GM23338 (cell line): ENCODE results near the gene SH3BGR. TPM values are rescaled to one million over a fixed set of nuclear protein-coding genes. Genes with fewer than 3 reads are reported as not detected.

Experiments used
- ATAC-seq: fragments of 200-7000 bp; cut with Tn5 transposase; 3 replicates; pipeline ENCODE4 v1.9.1; 2020
- DNase-seq: peaks from one replicate; pipeline ENCODE4 v3.0.0-alpha.2; 2015; ENCODE audit warnings: low spot score
- H2AFZ ChIP-seq: fragments of 200-600 bp; sonication (generic); 2 replicates; pipeline ENCODE4 v1.8.0; 2016; ENCODE audit warnings: antibody characterized with exemption, mild to moderate bottlenecking, moderate library complexity
- H3F3A ChIP-seq: fragments of 200-600 bp; sonication (generic); replicated peaks from 2 replicates; pipeline ENCODE4 v1.8.0; 2017; ENCODE audit warnings: antibody characterized with exemption, mixed run types, low read depth
- H3K27ac ChIP-seq: fragments of 200-600 bp; sonication (generic); 2 replicates; pipeline ENCODE4 v1.6.1; 2016; ENCODE audit warnings: low read depth
- H3K27me3 ChIP-seq: fragments of 200-600 bp; sonication (generic); 2 replicates; pipeline ENCODE4 v1.8.0; 2016; ENCODE audit warnings: mild to moderate bottlenecking, mixed run types, moderate library complexity; ENCODE audit not compliant: insufficient read depth
- H3K36me3 ChIP-seq: fragments of 200-600 bp; sonication (generic); 2 replicates; pipeline ENCODE4 v1.8.0; 2016; ENCODE audit warnings: mild to moderate bottlenecking; ENCODE audit not compliant: insufficient read depth
- H3K4me1 ChIP-seq: fragments of 200-600 bp; sonication (generic); 2 replicates; pipeline ENCODE4 v1.8.0; 2016; ENCODE audit warnings: mild to moderate bottlenecking, moderate library complexity; ENCODE audit not compliant: insufficient read depth
- H3K4me2 ChIP-seq: fragments of 200-600 bp; sonication (generic); 2 replicates; pipeline ENCODE4 v1.7.1; 2017; ENCODE audit warnings: mixed run types
- H3K4me3 ChIP-seq: fragments of 200-600 bp; sonication (generic); 2 replicates; pipeline ENCODE4 v1.6.1; 2016; ENCODE audit warnings: mixed run types
- H3K79me2 ChIP-seq: fragments of 200-600 bp; sonication (generic); replicated peaks from 2 replicates; pipeline ENCODE4 v1.8.0; 2017; ENCODE audit warnings: mild to moderate bottlenecking; ENCODE audit not compliant: insufficient read depth
- H3K9me2 ChIP-seq: fragments of 200-600 bp; sonication (generic); 2 replicates; pipeline ENCODE4 v1.8.0; 2017; ENCODE audit not compliant: insufficient read depth
- H4K20me1 ChIP-seq: fragments of 200-600 bp; sonication (generic); replicated peaks from 2 replicates; pipeline ENCODE4 v1.8.0; 2017; ENCODE audit warnings: mild to moderate bottlenecking; ENCODE audit not compliant: insufficient read depth
- H3K27ac Mint-ChIP-seq: 2 replicates; pipeline ENCODE4 v1.8.0; 2020; ENCODE audit warnings: inconsistent platforms, mild to moderate bottlenecking, moderate library complexity, mixed read lengths
- H3K27me3 Mint-ChIP-seq: 3 replicates; pipeline ENCODE4 v1.8.0; 2022; ENCODE audit warnings: low read depth, mild to moderate bottlenecking, moderate library complexity, mixed read lengths, inconsistent platforms; ENCODE audit not compliant: insufficient read depth, poor library complexity
- H3K36me3 Mint-ChIP-seq: 3 replicates; pipeline ENCODE4 v1.8.0; 2021; ENCODE audit warnings: low read depth, mild to moderate bottlenecking, inconsistent platforms, moderate library complexity, mixed read lengths
- H3K4me1 Mint-ChIP-seq: 3 replicates; pipeline ENCODE4 v1.8.0; 2020; ENCODE audit warnings: mild to moderate bottlenecking, inconsistent platforms, mixed read lengths
- H3K4me3 Mint-ChIP-seq: 3 replicates; pipeline ENCODE4 v1.8.0; 2021; ENCODE audit warnings: moderate library complexity, mild to moderate bottlenecking, inconsistent platforms, mixed read lengths
- H3K9me3 Mint-ChIP-seq: 3 replicates; pipeline ENCODE4 v1.8.0; 2020; ENCODE audit warnings: moderate library complexity, mild to moderate bottlenecking, inconsistent platforms, mixed read lengths
- CREB1 ChIP-seq: fragments of 250-450 bp; sonication (Bioruptor Pico); IDR thresholded peaks from 2 replicates; pipeline ENCODE4 v1.5.0; 2020; ENCODE audit warnings: low read depth, mild to moderate bottlenecking, moderate library complexity
- CTCF ChIP-seq, 2 experiments: fragments of 200-600 bp in 1 of 2; sonication (generic) in 1 of 2; conservative IDR thresholded peaks; 2 replicates each; pipeline versions ENCODE4 v1.5.1 to v1.6.1; 2016 to 2017; ENCODE audit warnings: antibody characterized with exemption in 2 of 2, low read depth in 2 of 2, mild to moderate bottlenecking in 2 of 2, moderate library complexity in 1 of 2
- EZH2 ChIP-seq: fragments of 200-600 bp; sonication (generic); IDR thresholded peaks from one replicate; pipeline ENCODE4 v1.8.0; 2017; ENCODE audit warnings: antibody characterized with exemption, mild to moderate bottlenecking, low read depth; ENCODE audit not compliant: unreplicated experiment
- EZH2phosphoT487 ChIP-seq: fragments of 200-600 bp; sonication (generic); IDR thresholded peaks from one replicate; pipeline ENCODE4 v1.8.1; 2018; ENCODE audit warnings: antibody characterized with exemption; ENCODE audit not compliant: unreplicated experiment
- JUNB ChIP-seq: IDR thresholded peaks from one replicate; pipeline ENCODE4 v1.6.1; 2016; ENCODE audit warnings: antibody characterized with exemption; ENCODE audit not compliant: unreplicated experiment
- NANOG ChIP-seq: IDR thresholded peaks from 2 replicates; pipeline ENCODE4 v1.6.1; 2016; ENCODE audit warnings: antibody characterized with exemption, borderline replicate concordance
- POLR2AphosphoS5 ChIP-seq: IDR thresholded peaks from 2 replicates; pipeline ENCODE4 v1.6.1; 2016; ENCODE audit warnings: antibody characterized with exemption, low read depth
- REST ChIP-seq: IDR thresholded peaks from one replicate; pipeline ENCODE4 v1.6.1; 2018; ENCODE audit warnings: antibody characterized with exemption; ENCODE audit not compliant: unreplicated experiment
- STAT1 ChIP-seq: IDR thresholded peaks from one replicate; pipeline ENCODE4 v1.6.1; 2016; ENCODE audit warnings: antibody characterized with exemption; ENCODE audit not compliant: unreplicated experiment
- ZNF114 ChIP-seq: fragments of 250-450 bp; sonication (Bioruptor Pico); IDR thresholded peaks from 2 replicates; pipeline ENCODE4 v1.5.0; 2020; ENCODE audit warnings: mild to moderate bottlenecking, moderate library complexity
- ZNF331 ChIP-seq: fragments of 250-450 bp; sonication (Bioruptor Pico); IDR thresholded peaks from 2 replicates; pipeline ENCODE4 v1.5.0; 2020; ENCODE audit warnings: low read depth, mild to moderate bottlenecking, moderate library complexity
- ZNF462 ChIP-seq: fragments of 250-450 bp; sonication (Bioruptor Pico); IDR thresholded peaks from 2 replicates; pipeline ENCODE4 v1.5.0; 2020; ENCODE audit warnings: mild to moderate bottlenecking, moderate library complexity
- polyA plus RNA-seq: library from polyadenylated mRNA; unstranded; fragments of >200 nt; fragmentation: Nextera tagmentation; extraction: Ambion mirVana; gene quantifications from 2 replicates; pipeline ENCODE4 v1.2.1, GENCODE V29; 2016
- total RNA-seq: library from RNA; depleted of rRNA; stranded (reverse); fragments of >200 nt; shearing (Covaris generic); gene quantifications from 2 replicates; pipeline ENCODE4 v1.2.3, GENCODE V29; 2014
- TF ChIP-seq, protein P1 (sequence below): IDR thresholded peaks from 2 replicates; pipeline ENCODE4 v1.6.1; 2016; ENCODE audit warnings: antibody characterized with exemption

The SH3BGR gene
- total and polyA plus RNA-seq, 2 experiments from 2014 or later, result 5.9 to 18.9 TPM

GRCh38 chr21:39466584-39466983 lies 14.8 kb downstream of the SH3BGR start:
- Histone ChIP-seq H3K4me3 (no peak overlapping the region), H2AFZ (no peak overlapping the region), H4K20me1 (no peaks in the 10 kb centered on the region), H3K36me3 (no peaks in the 10 kb centered on the region), H3F3A (no peaks in the 10 kb centered on the region), H3K27me3 (no peaks in the 10 kb centered on the region), H3K4me1 (no peaks in the 10 kb centered on the region), H3K9me2 (no peaks in the 10 kb centered on the region), H3K79me2 (no peaks in the 10 kb centered on the region), H3K27ac (no peak overlapping the region), H3K4me2 (no peak overlapping the region)
- Mint-ChIP-seq H3K9me3 (peaks cover 3% of the 10 kb centered on the region; the same call in 1 of the 3 replicates), H3K27me3 (peaks cover 8% of the 10 kb centered on the region), H3K4me1 (peaks cover 8% of the 10 kb centered on the region; the same call in 2 of the 3 replicates), H3K27ac (no peak overlapping the region), H3K4me3 (no peak overlapping the region), H3K36me3 (no peaks in the 10 kb centered on the region)
- DNase-seq (no peak), ATAC-seq (no peak)
- TF ChIP-seq EZH2phosphoT487 (no peak), POLR2AphosphoS5 (no peak), ZNF331 (no peak), CREB1 (CRISPR knock-in tag) (no peak), EZH2 (no peak), REST (no peak), NANOG (no peak), JUNB (no peak), ZNF114 (no peak), STAT1 (no peak), CTCF (conservative IDR thresholded peaks at IDR 0.05; ENCODE audit: low read depth in 2 of 2) (no peak), ZNF462 (no peak)
- TF ChIP-seq, protein P1, sequence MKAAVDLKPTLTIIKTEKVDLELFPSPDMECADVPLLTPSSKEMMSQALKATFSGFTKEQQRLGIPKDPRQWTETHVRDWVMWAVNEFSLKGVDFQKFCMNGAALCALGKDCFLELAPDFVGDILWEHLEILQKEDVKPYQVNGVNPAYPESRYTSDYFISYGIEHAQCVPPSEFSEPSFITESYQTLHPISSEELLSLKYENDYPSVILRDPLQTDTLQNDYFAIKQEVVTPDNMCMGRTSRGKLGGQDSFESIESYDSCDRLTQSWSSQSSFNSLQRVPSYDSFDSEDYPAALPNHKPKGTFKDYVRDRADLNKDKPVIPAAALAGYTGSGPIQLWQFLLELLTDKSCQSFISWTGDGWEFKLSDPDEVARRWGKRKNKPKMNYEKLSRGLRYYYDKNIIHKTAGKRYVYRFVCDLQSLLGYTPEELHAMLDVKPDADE, result no peak
